Hepatocyte (in vitro differentiated cells): ENCODE measurements around the gene PRDM16. TPM values are rescaled to one million over a fixed set of nuclear protein-coding genes. Genes with fewer than 3 reads are reported as not detected.

Experiments used
- DNase-seq: peaks from one replicate; pipeline ENCODE4 v3.0.0-alpha.2; 2016; ENCODE audit warnings: low spot score
- H2AFZ ChIP-seq: fragments of 200-600 bp; sonication (generic); 2 replicates; pipeline ENCODE4 v1.6.0; 2016; ENCODE audit warnings: antibody characterized with exemption, mild to moderate bottlenecking
- H3K27ac ChIP-seq: fragments of 200-600 bp; sonication (generic); 2 replicates; pipeline ENCODE4 v1.5.1; 2016; ENCODE audit warnings: mild to moderate bottlenecking
- H3K27me3 ChIP-seq: fragments of 200-600 bp; sonication (generic); 2 replicates; pipeline ENCODE4 v1.6.1; 2016
- H3K36me3 ChIP-seq: fragments of 200-600 bp; sonication (generic); replicated peaks from 2 replicates; pipeline ENCODE4 v1.5.1; 2016; ENCODE audit warnings: low read depth; ENCODE audit not compliant: insufficient read depth
- H3K4me1 ChIP-seq: fragments of 200-600 bp; sonication (generic); 2 replicates; pipeline ENCODE4 v1.5.1; 2016; ENCODE audit warnings: mild to moderate bottlenecking, moderate library complexity; ENCODE audit not compliant: insufficient read depth
- H3K4me2 ChIP-seq: fragments of 200-600 bp; sonication (generic); 2 replicates; pipeline ENCODE4 v1.6.0; 2016
- H3K4me3 ChIP-seq: fragments of 200-600 bp; sonication (generic); 2 replicates; pipeline ENCODE4 v1.5.1; 2016; ENCODE audit warnings: mild to moderate bottlenecking
- H3K79me2 ChIP-seq: fragments of 200-600 bp; sonication (generic); 2 replicates; pipeline ENCODE4 v1.6.0; 2017; ENCODE audit warnings: mild to moderate bottlenecking
- H3K9me2 ChIP-seq: fragments of 200-600 bp; sonication (generic); replicated peaks from 2 replicates; pipeline ENCODE4 v1.6.0; 2017; ENCODE audit warnings: mild to moderate bottlenecking; ENCODE audit not compliant: insufficient read depth
- H3K9me3 ChIP-seq: fragments of 200-600 bp; sonication (generic); 2 replicates; pipeline ENCODE4 v1.5.1; 2016; ENCODE audit warnings: low read depth, mild to moderate bottlenecking
- H4K20me1 ChIP-seq: fragments of 200-600 bp; sonication (generic); 2 replicates; pipeline ENCODE4 v1.6.0; 2016; ENCODE audit warnings: mild to moderate bottlenecking; ENCODE audit not compliant: insufficient read depth, poor library complexity, severe bottlenecking
- EZH2 ChIP-seq: fragments of 200-600 bp; sonication (generic); IDR thresholded peaks from 2 replicates; pipeline ENCODE4 v1.6.1; 2016; ENCODE audit warnings: antibody characterized with exemption, mild to moderate bottlenecking, borderline replicate concordance
- EZH2phosphoT487 ChIP-seq: fragments of 200-600 bp; sonication (generic); IDR thresholded peaks from one replicate; pipeline ENCODE4 v1.6.1; 2018; ENCODE audit warnings: antibody characterized with exemption, mild to moderate bottlenecking, low read depth, moderate library complexity; ENCODE audit not compliant: unreplicated experiment, severe bottlenecking
- WGBS: methylation state at CpG from one replicate; pipeline ENCODE4 v1.1.6; 2016; ENCODE audit warnings: low lambda C conversion rate; ENCODE audit errors: missing lambda C conversion rate; 5-methylcytosine and 5-hydroxymethylcytosine counted together
- polyA plus RNA-seq: library from polyadenylated mRNA; unstranded; fragments of >200 nt; fragmentation: Nextera tagmentation; extraction: Ambion mirVana; gene quantifications from 2 replicates; pipeline ENCODE4 v1.2.1, GENCODE V29; 2016
- total RNA-seq: library from RNA; depleted of rRNA; stranded (reverse); fragments of >200 nt; gene quantifications from 2 replicates; pipeline ENCODE4 v1.2.3, GENCODE V29; 2014
- TF ChIP-seq, protein P1 (sequence below): fragments of 200-600 bp; sonication (generic); IDR thresholded peaks from 2 replicates; pipeline ENCODE4 v1.5.1; 2016; ENCODE audit warnings: antibody characterized with exemption, mild to moderate bottlenecking; ENCODE audit not compliant: poor library complexity

PRDM16 gene
- total and polyA plus RNA-seq, 2 experiments from 2014 or later, result 8.1 to 9.9 TPM

- H3K79me2 ChIP-seq, result no peaks in the 10 kb centered on the region
- H3K4me2 ChIP-seq, result no peak overlapping the region
- H2AFZ ChIP-seq, result no peak overlapping the region
- H3K27ac ChIP-seq, result peak overlapping the region; percentile 74
- no peaks in the 10 kb centered on the region for H3K27me3 ChIP-seq
- no peak overlapping the region for H3K4me3 ChIP-seq
- no peaks in the 10 kb centered on the region for H4K20me1 ChIP-seq
- no peaks in the 10 kb centered on the region for H3K9me2 ChIP-seq
- H3K36me3 ChIP-seq, result no peaks in the 10 kb centered on the region
- no peak for DNase-seq
- no peaks in the 10 kb centered on the region for H3K4me1 ChIP-seq
- no peak for TF ChIP-seq EZH2phosphoT487
- TF ChIP-seq, protein P1, sequence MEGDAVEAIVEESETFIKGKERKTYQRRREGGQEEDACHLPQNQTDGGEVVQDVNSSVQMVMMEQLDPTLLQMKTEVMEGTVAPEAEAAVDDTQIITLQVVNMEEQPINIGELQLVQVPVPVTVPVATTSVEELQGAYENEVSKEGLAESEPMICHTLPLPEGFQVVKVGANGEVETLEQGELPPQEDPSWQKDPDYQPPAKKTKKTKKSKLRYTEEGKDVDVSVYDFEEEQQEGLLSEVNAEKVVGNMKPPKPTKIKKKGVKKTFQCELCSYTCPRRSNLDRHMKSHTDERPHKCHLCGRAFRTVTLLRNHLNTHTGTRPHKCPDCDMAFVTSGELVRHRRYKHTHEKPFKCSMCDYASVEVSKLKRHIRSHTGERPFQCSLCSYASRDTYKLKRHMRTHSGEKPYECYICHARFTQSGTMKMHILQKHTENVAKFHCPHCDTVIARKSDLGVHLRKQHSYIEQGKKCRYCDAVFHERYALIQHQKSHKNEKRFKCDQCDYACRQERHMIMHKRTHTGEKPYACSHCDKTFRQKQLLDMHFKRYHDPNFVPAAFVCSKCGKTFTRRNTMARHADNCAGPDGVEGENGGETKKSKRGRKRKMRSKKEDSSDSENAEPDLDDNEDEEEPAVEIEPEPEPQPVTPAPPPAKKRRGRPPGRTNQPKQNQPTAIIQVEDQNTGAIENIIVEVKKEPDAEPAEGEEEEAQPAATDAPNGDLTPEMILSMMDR, result no peak
- no peak for TF ChIP-seq EZH2
- WGBS, result 93% methylated on average over 29 of the region's 30 CpGs
- H3K9me3 ChIP-seq, result no peaks in the 10 kb centered on the region
Measured at GRCh38 chr1:3479511-3480368, 410.7 kb downstream of the PRDM16 start.

DNA sequence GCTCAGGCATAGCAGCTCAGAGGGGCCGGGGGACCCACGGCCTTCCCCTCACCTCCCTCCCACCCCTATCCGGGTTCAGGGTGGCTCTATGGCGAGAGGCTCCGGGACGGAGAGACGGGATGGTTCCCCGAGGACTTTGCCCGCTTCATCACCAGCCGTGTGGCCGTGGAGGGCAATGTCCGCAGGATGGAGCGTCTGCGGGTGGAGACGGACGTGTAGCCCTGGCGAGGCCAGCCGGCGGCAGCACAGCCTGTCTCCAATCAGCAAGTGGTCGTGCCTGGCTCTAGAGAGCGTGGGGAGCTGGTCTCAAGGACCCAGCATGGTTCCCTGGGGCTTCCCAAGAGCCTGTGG lies 411.3 kb downstream of the PRDM16 start:
- H3K4me3 ChIP-seq, result no peak overlapping the region
- H3K79me2 ChIP-seq, result no peaks in the 10 kb centered on the region
- no peak overlapping the region for H3K4me2 ChIP-seq
- H3K9me3 ChIP-seq, result no peaks in the 10 kb centered on the region
- H3K36me3 ChIP-seq, result no peaks in the 10 kb centered on the region
- H3K4me1 ChIP-seq, result no peaks in the 10 kb centered on the region
- no peaks in the 10 kb centered on the region for H3K27me3 ChIP-seq
- TF ChIP-seq EZH2 (no peak), EZH2phosphoT487 (no peak)
- TF ChIP-seq, protein P1, result no peak
- no peaks in the 10 kb centered on the region for H3K9me2 ChIP-seq
- DNase-seq, result peak; percentile 61
- no peaks in the 10 kb centered on the region for H4K20me1 ChIP-seq
- 71% methylated on average over 21 of the region's 21 CpGs for WGBS
- peak overlapping the region; percentile 74 for H3K27ac ChIP-seq
- H2AFZ ChIP-seq, result no peak overlapping the region

GRCh38 chr1:3481046-3481445 lies 412.0 kb downstream of the PRDM16 start:
- Histone ChIP-seq H3K9me3 (no peaks in the 10 kb centered on the region), H3K27ac (peak overlapping the region; percentile 74), H4K20me1 (no peaks in the 10 kb centered on the region), H3K4me3 (no peak overlapping the region), H3K36me3 (no peaks in the 10 kb centered on the region), H3K27me3 (no peaks in the 10 kb centered on the region), H2AFZ (no peak overlapping the region), H3K4me2 (no peak overlapping the region), H3K79me2 (no peaks in the 10 kb centered on the region), H3K4me1 (no peaks in the 10 kb centered on the region), H3K9me2 (no peaks in the 10 kb centered on the region)
- no peak for DNase-seq
- TF ChIP-seq EZH2 (no peak), EZH2phosphoT487 (no peak)
- TF ChIP-seq, protein P1, result no peak
- 86% methylated on average over 15 of the region's 15 CpGs for WGBS
